GM12878 (cell line): ENCODE results near the gene CCDC172. TPM values are rescaled to one million over a fixed set of nuclear protein-coding genes. Genes with fewer than 3 reads are reported as not detected.

Source experiments
- ATAC-seq: fragments of 200-7000 bp; cut with Tn5 transposase; 3 replicates; pipeline ENCODE4 v1.9.1; 2020; ENCODE audit warnings: mild to moderate bottlenecking, moderate library complexity
- BruUV-seq: library from RNA; stranded (reverse); fragments of 400-500 nt; replicated peaks from 2 replicates; lab custom pipeline; 2021; lab: Mats Ljungman, UMichigan
- CTCF ChIA-PET: fragments of 300-600 bp; sonication (Branson Sonifier 250); formaldehyde crosslinking; extraction: SDS; loops from one replicate; lab custom pipeline; 2021; ENCODE audit warnings: inconsistent platforms; lab: Yijun Ruan, JAX
- POLR2A ChIA-PET: fragments of 350-600 bp; formaldehyde crosslinking; extraction: SDS; loops from one replicate; lab custom pipeline; 2021; ENCODE audit warnings: inconsistent platforms; lab: Charles Lee
- RAD21 ChIA-PET: fragments of 300-600 bp; sonication (Branson Sonifier 250); formaldehyde crosslinking; loops from one replicate; lab custom pipeline; 2023; ENCODE audit warnings: antibody characterized with exemption; ENCODE audit not compliant: unreplicated experiment; lab: Charles Lee
- SMC1A ChIA-PET: fragments of 300-600 bp; sonication (Branson Sonifier 250); formaldehyde crosslinking; loops from one replicate; lab custom pipeline; 2023; ENCODE audit not compliant: unreplicated experiment, uncharacterized antibody; lab: Charles Lee
- DNase-seq: peaks from one replicate; pipeline ENCODE4 v3.0.0-alpha.2; 2011; ENCODE audit warnings: low read depth, low spot score
- FAIRE-seq: peaks from 3 replicates; lab custom pipeline; 2011; peaks lifted over from hg19 to GRCh38; lab: Jason Lieb, UNC
- H2AFZ ChIP-seq: 2 replicates; pipeline ENCODE4 v1.6.0; 2011; ENCODE audit warnings: low read depth, low read length, control low read depth; ENCODE audit not compliant: control insufficient read depth
- H3K27ac ChIP-seq: 2 replicates; pipeline ENCODE4 v1.5.1; 2011; ENCODE audit warnings: control low read depth; ENCODE audit not compliant: control insufficient read depth, insufficient read depth
- H3K27me3 ChIP-seq, 2 experiments: replicated peaks in 1 of 2; 2 replicates each; pipeline versions ENCODE4 v1.6.0 to v1.6.1; 2011; ENCODE audit warnings: low read length in 1 of 2; ENCODE audit not compliant: control insufficient read depth in 2 of 2, insufficient read depth in 2 of 2
- H3K36me3 ChIP-seq, 2 experiments: 2 replicates each; pipeline ENCODE4 v1.5.1; 2011; ENCODE audit warnings: low read length in 1 of 2; ENCODE audit not compliant: control insufficient read depth in 2 of 2, insufficient read depth in 2 of 2
- H3K4me1 ChIP-seq: 2 replicates; pipeline ENCODE4 v1.6.1; 2011; ENCODE audit warnings: mild to moderate bottlenecking, low read length, moderate library complexity, mixed read lengths; ENCODE audit not compliant: control insufficient read depth, insufficient read depth
- H3K4me2 ChIP-seq: 2 replicates; pipeline ENCODE4 v1.6.0; 2011; ENCODE audit warnings: control low read depth; ENCODE audit not compliant: control insufficient read depth, insufficient read depth
- H3K4me3 ChIP-seq: fragments of 200-600 bp; sonication (generic); 2 replicates; pipeline ENCODE4 v1.5.1; 2016
- H3K79me2 ChIP-seq: 2 replicates; pipeline ENCODE4 v1.6.0; 2011; ENCODE audit warnings: low read length; ENCODE audit not compliant: control insufficient read depth, insufficient read depth
- H3K9ac ChIP-seq: 2 replicates; pipeline ENCODE4 v1.8.0; 2011; ENCODE audit warnings: low read length, control low read depth, mixed read lengths; ENCODE audit not compliant: control insufficient read depth, insufficient read depth
- H3K9me3 ChIP-seq: replicated peaks from 3 replicates; pipeline ENCODE4 v1.5.1; 2011; ENCODE audit warnings: mild to moderate bottlenecking, low read length; ENCODE audit not compliant: control insufficient read depth, insufficient read depth
- H4K20me1 ChIP-seq: 2 replicates; pipeline ENCODE4 v1.6.0; 2011; ENCODE audit not compliant: control insufficient read depth, insufficient read depth
- CBX5 ChIP-seq: sonication (generic); IDR thresholded peaks from 2 replicates; pipeline ENCODE4 v1.6.1; 2016; ENCODE audit warnings: low read depth, moderate library complexity, mild to moderate bottlenecking, inconsistent platforms
- DPF2 ChIP-seq: fragments of 450-650 bp; IDR thresholded peaks from 2 replicates; pipeline ENCODE4 v1.6.1; 2017; ENCODE audit warnings: mild to moderate bottlenecking
- E2F8 ChIP-seq: fragments of 450-650 bp; IDR thresholded peaks from 2 replicates; pipeline ENCODE4 v1.6.1; 2018; ENCODE audit warnings: mild to moderate bottlenecking, low read depth, moderate library complexity; ENCODE audit not compliant: partially characterized antibody
- ELK1 ChIP-seq: IDR thresholded peaks from 2 replicates; pipeline ENCODE4 v1.6.1; 2012; ENCODE audit warnings: low read depth, low read length, improper control_type of control experiment
- EZH2 ChIP-seq: IDR thresholded peaks from 2 replicates; pipeline ENCODE4 v1.6.1; 2012; ENCODE audit warnings: low read depth, mild to moderate bottlenecking, control low read depth, inconsistent platforms, low read length, borderline replicate concordance; ENCODE audit not compliant: control insufficient read depth
- FOXM1 ChIP-seq: IDR thresholded peaks from 2 replicates; pipeline ENCODE4 v1.6.1; 2012; ENCODE audit warnings: low read depth, mild to moderate bottlenecking, inconsistent platforms, low read length, moderate library complexity
- KDM1A ChIP-seq: fragments of 200-600 bp; sonication (generic); IDR thresholded peaks from 2 replicates; pipeline ENCODE4 v1.6.1; 2016; ENCODE audit warnings: borderline replicate concordance
- RAD51 ChIP-seq: fragments of 450-650 bp; IDR thresholded peaks from 2 replicates; pipeline ENCODE4 v1.6.1; 2016; ENCODE audit warnings: moderate library complexity, mild to moderate bottlenecking, inconsistent platforms
- RCOR1 ChIP-seq: conservative IDR thresholded peaks from 2 replicates; pipeline ENCODE4 v1.6.1; 2012; ENCODE audit warnings: low read depth, low read length, improper control_type of control experiment
- TBL1XR1 ChIP-seq: IDR thresholded peaks from 2 replicates; pipeline ENCODE4 v1.6.1; 2012; ENCODE audit warnings: low read depth, low read length, improper control_type of control experiment
- USF2 ChIP-seq: IDR thresholded peaks from 2 replicates; pipeline ENCODE4 v1.6.1; 2011; ENCODE audit warnings: low read depth, low read length, improper control_type of control experiment, borderline replicate concordance
- YBX1 ChIP-seq: fragments of 450-650 bp; IDR thresholded peaks from 2 replicates; pipeline ENCODE4 v1.6.1; 2016; ENCODE audit warnings: antibody characterized with exemption
- WGBS: methylation state at CpG from one replicate; pipeline ENCODE4 v1.1.6; 2016; ENCODE audit warnings: low lambda C conversion rate; ENCODE audit not compliant: insufficient replicate concordance, insufficient coverage; ENCODE audit errors: missing lambda C conversion rate; 5-methylcytosine and 5-hydroxymethylcytosine counted together
- in situ Hi-C: fragments of 300-500 bp; cut with MboI; formaldehyde crosslinking; loops from 9 replicates; pipeline ENCODE4 v1.14.3; 2018; ENCODE audit warnings: mixed read lengths
- intact Hi-C: fragments of 100-400 bp; cut with micrococcal nuclease; formaldehyde crosslinking; loops from one replicate; pipeline ENCODE4 v1.14.2; 2022; ENCODE audit not compliant: unreplicated experiment
- polyA plus RNA-seq, 11 experiments: library from polyadenylated mRNA; depleted of rRNA in 4 of 11; unstranded in 6 of 11; stranded (reverse) in 5 of 11; fragments of >200 nt; fragmentation: Nextera tagmentation in 4 of 11; fragmentation: Illumina TruSeq in 1 of 11; extraction: Ambion mirVana in 4 of 11; extraction: Trizol in 1 of 11; gene quantifications; 1 replicate in 1 of 11; 2 replicates in 10 of 11; pipeline versions ENCODE4 v1.2.1 to v1.2.3, GENCODE V29; 2011 to 2016; ENCODE audit warnings: inconsistent platforms in 2 of 11, missing spikeins in 2 of 11, low read depth in 1 of 11
- total RNA-seq, 4 experiments: library from RNA; depleted of rRNA in 3 of 4; stranded (reverse); fragments of >200 nt in 3 of 4; fragmentation: Illumina TruSeq in 1 of 4; extraction: Trizol in 1 of 4; gene quantifications; 2 replicates each; pipeline versions ENCODE4 v1.2.1 to v1.2.3, GENCODE V29; 2013 to 2021

CCDC172 gene
- total and polyA plus RNA-seq, 10 of the 15 experiments (the other 5 are each of a cell fraction or from before 2014, with no cell fraction given) = not detected

GRCh38 chr10:116398224-116398623 lies 74.0 kb downstream of the CCDC172 start (continued):
- no peak for TF ChIP-seq USF2

GRCh38 chr10:116402858-116403257 lies 78.6 kb downstream of the CCDC172 start:
- no peak overlapping the region for H3K4me3 ChIP-seq
- FAIRE-seq (no peak), ATAC-seq (no peak), DNase-seq (no peak)
- no peaks in the 10 kb centered on the region for H3K79me2 ChIP-seq
- H3K4me1 ChIP-seq = no peaks in the 10 kb centered on the region
- H3K4me2 ChIP-seq = no peak overlapping the region
- no peak overlapping the region for H2AFZ ChIP-seq
- no peaks in the 10 kb centered on the region for H3K9me3 ChIP-seq
- no peaks in the 10 kb centered on the region for H3K36me3 ChIP-seq
- H3K27me3 ChIP-seq = no peaks in the 10 kb centered on the region
- TF ChIP-seq DPF2 (no peak), EZH2 (no peak), TBL1XR1 (no peak), CBX5 (no peak), RCOR1 (no peak), KDM1A (no peak), RAD51 (no peak), FOXM1 (no peak), E2F8 (no peak), ELK1 (no peak), YBX1 (no peak)
- POLR2A ChIA-PET = no interaction called here
- H3K9ac ChIP-seq = no peak overlapping the region
- CTCF ChIA-PET = no interaction called here
- SMC1A ChIA-PET = no interaction called here
- RAD21 ChIA-PET = no interaction called here
- no peak overlapping the region for H3K27ac ChIP-seq
- no TSS peak for BruUV-seq
- 33% methylated on average over 3 of the region's 3 CpGs for WGBS
- intact Hi-C loops (no loop called here), in situ Hi-C loops (no loop called here)
- no peaks in the 10 kb centered on the region for H4K20me1 ChIP-seq
